Breast epithelium (tissue), 3 donors: ENCODE results near the gene AKT1S1.

Experiments
- POLR2AphosphoS5 ChIP-seq, 3 donors: sonication (generic); formaldehyde crosslinking; IDR thresholded peaks; one replicate each; pipeline ENCODE4 v1.6.1; 2017; ENCODE audit warnings: antibody characterized with exemption in 3 of 3
- TF ChIP-seq, protein P1 (sequence below), 3 donors: fragments of 450-650 bp; IDR thresholded peaks; one replicate each; pipeline ENCODE4 v1.5.1; 2016 to 2017; ENCODE audit warnings: antibody characterized with exemption in 3 of 3, mild to moderate bottlenecking in 3 of 3, moderate library complexity in 3 of 3

DNA sequence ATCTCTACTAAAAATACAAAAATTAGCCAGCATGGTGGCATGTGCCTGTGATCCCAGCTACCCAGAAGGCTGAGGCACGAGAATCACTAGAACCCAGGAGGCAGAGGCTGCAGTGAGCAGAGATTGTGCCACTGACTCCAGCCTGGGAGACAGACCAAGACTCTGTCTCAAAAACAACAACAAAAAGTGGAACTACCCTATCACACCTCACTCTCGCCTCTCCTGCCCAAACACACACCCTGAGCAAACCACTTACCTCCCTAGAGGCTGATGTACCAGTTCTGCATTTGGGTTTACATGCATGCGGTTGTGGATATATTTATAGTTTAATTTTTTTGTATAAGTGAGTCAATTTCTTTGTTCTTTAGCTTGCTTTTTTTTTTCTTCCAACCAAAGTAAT is 33.9 kb downstream of the AKT1S1 start:
- TF ChIP-seq, protein P1, sequence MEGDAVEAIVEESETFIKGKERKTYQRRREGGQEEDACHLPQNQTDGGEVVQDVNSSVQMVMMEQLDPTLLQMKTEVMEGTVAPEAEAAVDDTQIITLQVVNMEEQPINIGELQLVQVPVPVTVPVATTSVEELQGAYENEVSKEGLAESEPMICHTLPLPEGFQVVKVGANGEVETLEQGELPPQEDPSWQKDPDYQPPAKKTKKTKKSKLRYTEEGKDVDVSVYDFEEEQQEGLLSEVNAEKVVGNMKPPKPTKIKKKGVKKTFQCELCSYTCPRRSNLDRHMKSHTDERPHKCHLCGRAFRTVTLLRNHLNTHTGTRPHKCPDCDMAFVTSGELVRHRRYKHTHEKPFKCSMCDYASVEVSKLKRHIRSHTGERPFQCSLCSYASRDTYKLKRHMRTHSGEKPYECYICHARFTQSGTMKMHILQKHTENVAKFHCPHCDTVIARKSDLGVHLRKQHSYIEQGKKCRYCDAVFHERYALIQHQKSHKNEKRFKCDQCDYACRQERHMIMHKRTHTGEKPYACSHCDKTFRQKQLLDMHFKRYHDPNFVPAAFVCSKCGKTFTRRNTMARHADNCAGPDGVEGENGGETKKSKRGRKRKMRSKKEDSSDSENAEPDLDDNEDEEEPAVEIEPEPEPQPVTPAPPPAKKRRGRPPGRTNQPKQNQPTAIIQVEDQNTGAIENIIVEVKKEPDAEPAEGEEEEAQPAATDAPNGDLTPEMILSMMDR (IDR thresholded peaks at IDR 0.05): no peak
- no peak for TF ChIP-seq POLR2AphosphoS5 (IDR thresholded peaks at IDR 0.05)
